Gastroesophageal sphincter (tissue), 4 donors: ENCODE measurements around the gene DGKI. TPM values are rescaled to one million over a fixed set of nuclear protein-coding genes. Genes with fewer than 3 reads are reported as not detected.

Source experiments
- ATAC-seq: fragments of 150-250 bp; one replicate; pipeline ENCODE4 v1.9.1; 2016; ENCODE audit warnings: mild to moderate bottlenecking, moderate library complexity
- H3K27ac ChIP-seq, 4 donors: fragments of 200-600 bp; sonication (generic) in 3 of 4; 1 replicate in 3 of 4; 2 replicates in 1 of 4; pipeline ENCODE4 v1.5.1; 2016 to 2019
- H3K27me3 ChIP-seq: fragments of 200-600 bp; sonication (generic); one replicate; pipeline ENCODE4 v1.5.1; 2019
- H3K36me3 ChIP-seq, 2 donors: fragments of 200-600 bp; sonication (generic); one replicate each; pipeline ENCODE4 v1.5.1; 2019; ENCODE audit warnings: control low read depth in 1 of 2
- H3K4me1 ChIP-seq, 3 donors: fragments of 200-600 bp; sonication (generic); 1 replicate in 2 of 3; 2 replicates in 1 of 3; pipeline ENCODE4 v1.5.1; 2016 to 2019; ENCODE audit warnings: control low read depth in 2 of 3
- H3K4me3 ChIP-seq, 2 donors: fragments of 200-600 bp; sonication (generic); one replicate each; pipeline ENCODE4 v1.5.1; 2019; ENCODE audit warnings: mild to moderate bottlenecking in 1 of 2, moderate library complexity in 1 of 2
- H3K9me3 ChIP-seq, 3 donors: fragments of 200-600 bp; sonication (generic); one replicate each; pipeline ENCODE4 v1.5.1; 2017 to 2019; ENCODE audit warnings: control low read depth in 2 of 3
- CTCF ChIP-seq, 4 experiments: fragments of 200-600 bp in 2 of 4; fragments of 450-650 bp in 2 of 4; sonication (generic) in 1 of 4; IDR thresholded peaks; one replicate each; pipeline ENCODE4 v1.5.1; 2017 to 2019; ENCODE audit warnings: antibody characterized with exemption in 4 of 4, mild to moderate bottlenecking in 2 of 4, moderate library complexity in 2 of 4
- EP300 ChIP-seq: sonication (generic); formaldehyde crosslinking; IDR thresholded peaks from one replicate; pipeline ENCODE4 v1.6.1; 2017; ENCODE audit warnings: antibody characterized with exemption, mild to moderate bottlenecking
- POLR2A ChIP-seq, 2 donors: fragments of 450-650 bp; IDR thresholded peaks; one replicate each; pipeline ENCODE4 v1.6.1; 2017; ENCODE audit warnings: antibody characterized with exemption in 2 of 2, mild to moderate bottlenecking in 2 of 2, moderate library complexity in 1 of 2
- POLR2AphosphoS5 ChIP-seq: sonication (generic); formaldehyde crosslinking; IDR thresholded peaks from one replicate; pipeline ENCODE4 v1.6.1; 2017; ENCODE audit warnings: antibody characterized with exemption
- WGBS, 2 donors: methylation state at CpG; one replicate each; pipeline ENCODE4 v1.1.5; 2018; ENCODE audit warnings: low coverage in 1 of 2; 5-methylcytosine and 5-hydroxymethylcytosine counted together
- total RNA-seq, 4 donors: library from RNA; depleted of rRNA; stranded (reverse); fragments of >200 nt; gene quantifications; one replicate each; pipeline ENCODE4 v1.1.0, GENCODE V29; 2016

Gene DGKI
- total RNA-seq, 4 donors from 2014 or later: 0.27 to 4.8 (median 3.2) TPM

GRCh38 chr7:137404660-137405317 lies 442.0 kb downstream of the DGKI start:
- no peak for ATAC-seq
- Histone ChIP-seq H3K36me3 (no peaks in the 10 kb centered on the region), H3K9me3 (no peaks in the 10 kb centered on the region), H3K4me1 (no peaks in the 10 kb centered on the region), H3K27ac (no peak overlapping the region), H3K4me3 (no peak overlapping the region), H3K27me3 (no peaks in the 10 kb centered on the region)
- WGBS, 2 donors: 79 to 81% methylated on average over 3 to 5 of the region's 5 CpGs
- TF ChIP-seq POLR2A (IDR thresholded peaks at IDR 0.05): no peak
- TF ChIP-seq POLR2AphosphoS5: no peak
- TF ChIP-seq EP300: no peak
- TF ChIP-seq CTCF (IDR thresholded peaks at IDR 0.05): no peak

GRCh38 chr7:137403353-137403695 lies 443.4 kb downstream of the DGKI start:
- WGBS, 2 donors: 71 to 80% methylated on average over 1 to 2 of the region's 2 CpGs
- TF ChIP-seq POLR2AphosphoS5: no peak
- TF ChIP-seq EP300: no peak
- H3K9me3 ChIP-seq: no peaks in the 10 kb centered on the region
- no peak for ATAC-seq
- no peak overlapping the region for H3K4me3 ChIP-seq
- H3K27ac ChIP-seq: no peak overlapping the region
- no peaks in the 10 kb centered on the region for H3K27me3 ChIP-seq
- no peaks in the 10 kb centered on the region for H3K4me1 ChIP-seq
- H3K36me3 ChIP-seq: no peaks in the 10 kb centered on the region

GRCh38 chr7:137402536-137403352 lies 444.0 kb downstream of the DGKI start:
- H3K36me3 ChIP-seq: no peaks in the 10 kb centered on the region
- TF ChIP-seq POLR2A (IDR thresholded peaks at IDR 0.05): no peak
- no peak for TF ChIP-seq CTCF (IDR thresholded peaks at IDR 0.05)
- TF ChIP-seq POLR2AphosphoS5: no peak
- no peak for TF ChIP-seq EP300
- no peaks in the 10 kb centered on the region for H3K9me3 ChIP-seq
- WGBS, 2 donors: 60 to 73% methylated on average over 5 to 10 of the region's 10 CpGs
- no peak overlapping the region for H3K4me3 ChIP-seq
- no peak for ATAC-seq
- H3K4me1 ChIP-seq: no peaks in the 10 kb centered on the region
- no peak overlapping the region for H3K27ac ChIP-seq
- no peaks in the 10 kb centered on the region for H3K27me3 ChIP-seq

- WGBS, 2 donors: 71 to 76% methylated on average over 6 to 7 of the region's 7 CpGs
Observed at GRCh38 chr7:137399827-137400823, 446.6 kb downstream of the DGKI start.

More at GRCh38 chr7:137399827-137400823, 446.6 kb downstream of the DGKI start:
- no peaks in the 10 kb centered on the region for H3K36me3 ChIP-seq
- no peaks in the 10 kb centered on the region for H3K27me3 ChIP-seq
- no peak for ATAC-seq
- no peak overlapping the region for H3K27ac ChIP-seq
- no peaks in the 10 kb centered on the region for H3K4me1 ChIP-seq
- H3K4me3 ChIP-seq: no peak overlapping the region
- TF ChIP-seq POLR2A (IDR thresholded peaks at IDR 0.05) (no peak), EP300 (no peak), CTCF (IDR thresholded peaks at IDR 0.05) (no peak), POLR2AphosphoS5 (no peak)
- no peaks in the 10 kb centered on the region for H3K9me3 ChIP-seq
